HEK293 (cell line): ENCODE results near the gene SORCS3.

Experiments used
- CTCF ChIP-seq: fragments of 450-650 bp; formaldehyde crosslinking; IDR thresholded peaks from 2 replicates; pipeline ENCODE4 v1.5.1; 2016; ENCODE audit warnings: missing biosample characterization, missing genetic modification characterization
- REST ChIP-seq: fragments of 450-650 bp; formaldehyde crosslinking; IDR thresholded peaks from 2 replicates; pipeline ENCODE4 v1.5.1; 2016; ENCODE audit warnings: missing biosample characterization, missing genetic modification characterization
- ZBTB44 ChIP-seq: fragments of 450-650 bp; IDR thresholded peaks from 2 replicates; pipeline ENCODE4 v1.5.1; 2018; ENCODE audit warnings: missing biosample characterization, mild to moderate bottlenecking, missing genetic modification characterization
- ZBTB8A ChIP-seq: fragments of 450-650 bp; formaldehyde crosslinking; IDR thresholded peaks from 2 replicates; pipeline ENCODE4 v1.5.1; 2016; ENCODE audit warnings: missing biosample characterization, missing genetic modification characterization
- ZNF174 ChIP-seq: fragments of 450-650 bp; formaldehyde crosslinking; IDR thresholded peaks from 2 replicates; pipeline ENCODE4 v1.5.0; 2017; ENCODE audit warnings: missing biosample characterization, mild to moderate bottlenecking, missing genetic modification characterization
- ZNF335 ChIP-seq: fragments of 450-650 bp; formaldehyde crosslinking; conservative IDR thresholded peaks from 2 replicates; pipeline ENCODE4 v1.5.1; 2016; ENCODE audit warnings: missing biosample characterization, missing genetic modification characterization
- ZNF473 ChIP-seq: fragments of 450-650 bp; formaldehyde crosslinking; IDR thresholded peaks from 2 replicates; pipeline ENCODE4 v1.5.1; 2017; ENCODE audit warnings: missing biosample characterization, missing genetic modification characterization
- ZNF48 ChIP-seq: fragments of 450-650 bp; formaldehyde crosslinking; IDR thresholded peaks from 2 replicates; pipeline ENCODE4 v1.5.1; 2016; ENCODE audit warnings: missing biosample characterization, missing genetic modification characterization
- ZNF596 ChIP-seq: fragments of 450-650 bp; IDR thresholded peaks from 2 replicates; pipeline ENCODE4 v1.5.0; 2018; ENCODE audit warnings: missing biosample characterization, mild to moderate bottlenecking, missing genetic modification characterization, moderate library complexity
- ZNF624 ChIP-seq: fragments of 450-650 bp; formaldehyde crosslinking; IDR thresholded peaks from 2 replicates; pipeline ENCODE4 v1.5.1; 2017; ENCODE audit warnings: missing biosample characterization, missing genetic modification characterization

GRCh38 chr10:104880624-104881398 lies 239.7 kb downstream of the SORCS3 start:
- TF ChIP-seq CTCF (tag by site-specific recombination): no peak
- TF ChIP-seq ZBTB44: no peak
- no peak for TF ChIP-seq REST
- no peak for TF ChIP-seq ZNF596
- no peak for TF ChIP-seq ZNF473
- TF ChIP-seq ZNF624 (tag by site-specific recombination): no peak
- TF ChIP-seq ZNF335 (tag by site-specific recombination): no peak
- no peak for TF ChIP-seq ZNF48 (tag by site-specific recombination)
- no peak for TF ChIP-seq ZBTB8A (tag by site-specific recombination)
- TF ChIP-seq ZNF174 (tag by site-specific recombination): no peak
